ENCODE measurements around the gene PTPRA. TPM values are rescaled to one million over a fixed set of nuclear protein-coding genes. Genes with fewer than 3 reads are reported as not detected.

Gene PTPRA
- total and polyA plus RNA-seq, 2 of the 8 experiments (the other 6 are each of a cell fraction or from before 2014, with no cell fraction given), result 47.7 to 51.3 TPM

DNA sequence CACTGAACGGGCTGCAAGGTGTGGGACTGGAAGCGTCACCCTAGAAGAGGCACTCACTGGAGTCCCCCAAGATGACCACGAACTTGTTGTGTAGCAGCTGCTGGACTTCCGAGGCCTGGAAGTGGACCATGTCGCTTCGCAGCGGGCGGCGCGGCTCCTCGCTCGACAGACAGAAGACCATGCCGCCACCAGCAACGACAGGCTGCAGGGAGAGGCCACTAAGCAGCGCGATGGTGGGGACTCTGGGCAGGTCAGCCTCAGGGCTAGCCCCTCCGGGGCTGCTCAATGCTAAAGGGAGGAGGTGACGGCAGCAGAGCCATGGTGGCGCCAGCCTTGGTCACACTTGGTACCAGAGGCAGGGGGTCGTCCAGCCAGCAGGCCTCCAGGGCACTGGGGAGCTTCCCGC, 33.5 kb upstream of the PTPRA start:
- FAIRE-seq, result no peak
- H2BK5ac ChIP-seq (ENCODE audit: low read depth, low read length), result no peak overlapping the region
- no peak for DNase-seq (ENCODE audit: low read depth in 1 of 2, low spot score in 2 of 2)
- no peak overlapping the region for H3K23ac ChIP-seq (ENCODE audit: insufficient read length)
- peaks cover 5 to 20% (median 17%) of the 10 kb centered on the region in 4 experiments for H3K27me3 ChIP-seq (replicated peaks in 1 of 4; ENCODE audit: control insufficient read depth in 3 of 4, extremely low read depth in 1 of 4, insufficient read depth in 3 of 4, low read length in 3 of 4)
- peaks cover 0 to 5% (median 0%) of the 10 kb centered on the region in 4 experiments; a peak in 1 of 8 replicates for H3K36me3 ChIP-seq (ENCODE audit: control insufficient read depth in 2 of 4, insufficient read depth in 4 of 4, low read length in 3 of 4)
- H2AK5ac ChIP-seq (ENCODE audit: low read depth, low read length), result no peak overlapping the region
- TF ChIP-seq USF2 (IDR thresholded peaks at IDR 0.05; ENCODE audit: low read length) (no peak), ZNF274 (IDR thresholded peaks at IDR 0.05; ENCODE audit: borderline replicate concordance, extremely low read depth, low read length) (no peak), JUND (IDR thresholded peaks at IDR 0.05; ENCODE audit: low read length) (no peak), PHF8 (conservative IDR thresholded peaks at IDR 0.05; ENCODE audit: low read depth, low read length) (no peak)
- no peaks in the 10 kb centered on the region for H3K79me1 ChIP-seq (ENCODE audit: low read depth, low read length)
- H3K4ac ChIP-seq (replicated peaks; ENCODE audit: insufficient read length, low read depth, low read length), result no peak overlapping the region
- no peaks in the 10 kb centered on the region for H3K79me2 ChIP-seq (ENCODE audit: control insufficient read depth in 1 of 2, insufficient read depth in 2 of 2, low read length in 2 of 2)
- peak overlapping the region; percentile 98 for H4K8ac ChIP-seq (ENCODE audit: extremely low read depth, insufficient read depth, low read length)
- H3K4me2 ChIP-seq (ENCODE audit: insufficient read depth in 1 of 2, low read depth in 2 of 2, low read length in 2 of 2), result peak overlapping the region; percentile 56 to 89; a peak in 1 of 4 replicates
- H2BK12ac ChIP-seq (ENCODE audit: low read depth, low read length), result 0 out of 2 replicates have a peak overlapping the region, but pooled peaks have one; percentile 23
- 81% methylated on average over 21 of the region's 21 CpGs; no CpG with 5 or more reads in 1 of the 2 experiments for WGBS, 2 experiments (ENCODE audit: extremely low coverage in 1 of 2, insufficient coverage in 1 of 2, insufficient read length in 1 of 2, insufficient replicate concordance in 2 of 2, low coverage in 1 of 2, low lambda C conversion rate in 2 of 2, missing lambda C conversion rate in 1 of 2)
- no peaks in the 10 kb centered on the region; a peak in 1 of 7 replicates for H3K4me1 ChIP-seq (replicated peaks in 1 of 4; ENCODE audit: control insufficient read depth in 3 of 4, insufficient read depth in 4 of 4, low read length in 3 of 4)
- peaks cover 0 to 6% of the 10 kb centered on the region in 2 experiments; a peak in 1 of 4 replicates for H3K9me3 ChIP-seq (ENCODE audit: insufficient read depth in 2 of 2, low read depth in 1 of 2, low read length in 1 of 2)
- peaks cover 0 to 5% of the 10 kb centered on the region in 2 experiments for H4K20me1 ChIP-seq (replicated peaks in 1 of 2; ENCODE audit: control insufficient read depth in 1 of 2, insufficient read depth in 2 of 2, low read length in 2 of 2)
- H2BK120ac ChIP-seq (replicated peaks; ENCODE audit: low read depth, low read length), result no peak overlapping the region
- H3K9ac ChIP-seq (replicated peaks in 1 of 4; ENCODE audit: extremely low read depth in 1 of 4, low read depth in 3 of 4, low read length in 3 of 4), result no peak overlapping the region
- no peak overlapping the region for H3K56ac ChIP-seq (replicated peaks; ENCODE audit: insufficient read length, low read depth, low read length)
- peaks cover 9% of the 10 kb centered on the region; the same call in 1 of the 2 replicates for H3K23me2 ChIP-seq (ENCODE audit: low read depth, low read length)
- no peak overlapping the region for H3K14ac ChIP-seq (ENCODE audit: insufficient read length)
- H2BK20ac ChIP-seq (ENCODE audit: low read length), result no peak overlapping the region
- peak overlapping the region in 3 of 4 experiments; percentile 64 to 93 (median 70); a peak in 5 of 8 replicates for H3K4me3 ChIP-seq (ENCODE audit: extremely low read depth in 1 of 4, insufficient read depth in 2 of 4, low read depth in 3 of 4, low read length in 4 of 4)
- H3K18ac ChIP-seq (ENCODE audit: extremely low read depth, low read length), result no peak overlapping the region
- no peak overlapping the region for H3K27ac ChIP-seq (ENCODE audit: low read depth, low read length)
- H4K5ac ChIP-seq (ENCODE audit: insufficient read length, low read depth, low read length), result no peak overlapping the region
- H2BK15ac ChIP-seq (ENCODE audit: low read length), result no peak overlapping the region
- peak overlapping the region; percentile 89 for H4K91ac ChIP-seq (replicated peaks; ENCODE audit: insufficient read length, low read length)
- H2AFZ ChIP-seq (ENCODE audit: low read length), result no peak overlapping the region
- ChIA-PET CTCF (ENCODE audit: partially characterized antibody) (interaction anchor here (1.6 to 4.1 kb wide), 5 partner anchors 12 to 151 kb away, joined by 4 to 20 read pairs (median 5); no protein-coding TSS in a partner anchor), POLR2A (ENCODE audit: partially characterized antibody) (interaction anchor here (0.6 to 2.7 kb wide), 8 partner anchors 10 to 146 kb away, joined by 3 to 10 read pairs (median 4); partner anchors contain the start of gene PTPRA)
